OCI-LY1 (cell line): Measurements from ENCODE around the gene EVC.

Source experiments
- H2AFZ ChIP-seq: fragments of 200-600 bp; sonication (generic), shearing (Covaris generic); 2 replicates; pipeline ENCODE4 v1.6.0; 2014; ENCODE audit warnings: antibody characterized with exemption, mild to moderate bottlenecking, low read length
- H3F3A ChIP-seq: fragments of 200-600 bp; sonication (generic), shearing (Covaris generic); 2 replicates; pipeline ENCODE4 v1.6.0; 2014; ENCODE audit warnings: mild to moderate bottlenecking, antibody characterized with exemption, low read length, moderate library complexity; ENCODE audit not compliant: insufficient read depth
- H3K27ac ChIP-seq: fragments of 200-600 bp; sonication (generic); 2 replicates; pipeline ENCODE4 v1.5.1; 2014; ENCODE audit warnings: low read length, mixed run types, mild to moderate bottlenecking, low read depth; ENCODE audit not compliant: poor library complexity, severe bottlenecking
- H3K27me3 ChIP-seq: fragments of 200-600 bp; sonication (generic); 2 replicates; pipeline ENCODE4 v1.6.0; 2014; ENCODE audit warnings: antibody characterized with exemption, mild to moderate bottlenecking, low read length, moderate library complexity; ENCODE audit not compliant: insufficient read depth
- H3K36me3 ChIP-seq: fragments of 200-600 bp; sonication (generic); 2 replicates; pipeline ENCODE4 v1.6.1; 2014; ENCODE audit warnings: mild to moderate bottlenecking, antibody characterized with exemption, low read length, moderate library complexity, mixed read lengths; ENCODE audit not compliant: insufficient read depth
- H3K4me1 ChIP-seq: fragments of 200-600 bp; sonication (generic); 2 replicates; pipeline ENCODE4 v1.5.1; 2014; ENCODE audit warnings: mild to moderate bottlenecking, low read length, moderate library complexity; ENCODE audit not compliant: insufficient read depth, severe bottlenecking
- H3K4me2 ChIP-seq: fragments of 200-600 bp; sonication (generic), shearing (Covaris generic); 2 replicates; pipeline ENCODE4 v1.6.1; 2014; ENCODE audit warnings: low read length
- H3K4me3 ChIP-seq: fragments of 200-600 bp; sonication (generic); 2 replicates; pipeline ENCODE4 v1.5.1; 2014; ENCODE audit warnings: low read length, low read depth, mild to moderate bottlenecking, mixed read lengths; ENCODE audit not compliant: poor library complexity, severe bottlenecking
- H3K79me2 ChIP-seq: fragments of 200-600 bp; shearing (Covaris generic); 2 replicates; pipeline ENCODE4 v1.6.1; 2016; ENCODE audit warnings: mixed run types, low read length, mixed read lengths; ENCODE audit not compliant: insufficient read depth
- H3K9ac ChIP-seq: fragments of 200-600 bp; sonication (generic), shearing (Covaris generic); 2 replicates; pipeline ENCODE4 v1.6.1; 2014; ENCODE audit warnings: mild to moderate bottlenecking, low read length, mixed read lengths
- H3K9me2 ChIP-seq: fragments of 200-600 bp; sonication (generic), shearing (Covaris generic); 2 replicates; pipeline ENCODE4 v1.6.1; 2014; ENCODE audit warnings: low read depth, mild to moderate bottlenecking, low read length, mixed read lengths
- H3K9me3 ChIP-seq: fragments of 200-600 bp; shearing (Covaris generic); 2 replicates; pipeline ENCODE4 v1.6.1; 2014; ENCODE audit warnings: low read length, mixed read lengths
- H4K20me1 ChIP-seq: fragments of 200-600 bp; sonication (generic), shearing (Covaris generic); 2 replicates; pipeline ENCODE4 v1.6.0; 2016; ENCODE audit warnings: mild to moderate bottlenecking, low read length; ENCODE audit not compliant: insufficient read depth
- EZH2 ChIP-seq: fragments of 200-600 bp; sonication (generic), shearing (Covaris generic); IDR thresholded peaks from 2 replicates; pipeline ENCODE4 v1.8.0; 2017; ENCODE audit warnings: borderline replicate concordance, mixed run types, mild to moderate bottlenecking, antibody characterized with exemption, low read length, moderate library complexity, mixed read lengths
- TF ChIP-seq, protein P1 (sequence below): fragments of 200-600 bp; sonication (generic), shearing (Covaris generic); IDR thresholded peaks from 2 replicates; pipeline ENCODE4 v1.5.1; 2017; ENCODE audit warnings: mild to moderate bottlenecking, antibody characterized with exemption, low read length, moderate library complexity, mixed read lengths

EVC gene

DNA sequence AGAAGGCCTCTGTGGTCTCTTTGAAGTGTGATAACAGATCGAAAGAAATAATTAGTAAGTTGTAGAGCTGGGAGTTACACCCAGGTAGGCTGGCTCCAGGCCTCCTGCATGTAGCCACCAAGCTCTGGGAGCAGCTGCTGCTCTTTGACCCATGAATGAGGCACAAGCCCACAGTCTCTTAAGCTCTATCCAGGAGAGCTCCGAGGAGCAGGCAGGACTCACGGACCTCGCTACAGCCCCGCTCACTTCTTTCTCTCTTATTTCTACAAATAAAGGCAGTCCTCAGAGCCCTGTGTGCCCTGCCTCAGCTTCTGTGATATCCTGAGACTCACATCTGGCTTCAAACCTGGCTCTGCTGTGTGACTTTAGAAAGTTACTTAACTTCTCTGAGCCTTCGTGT lies 86.9 kb downstream of the EVC start:
- Histone ChIP-seq H3K9me2 (no peaks in the 10 kb centered on the region), H3K4me3 (no peak overlapping the region), H3K9me3 (no peaks in the 10 kb centered on the region), H3K9ac (no peak overlapping the region), H3K79me2 (no peaks in the 10 kb centered on the region), H2AFZ (no peak overlapping the region), H3K27ac (no peak overlapping the region), H3K27me3 (no peaks in the 10 kb centered on the region), H3K4me1 (no peaks in the 10 kb centered on the region), H3F3A (no peaks in the 10 kb centered on the region), H3K4me2 (no peak overlapping the region), H4K20me1 (no peaks in the 10 kb centered on the region), H3K36me3 (no peaks in the 10 kb centered on the region; the same call in 1 of the 2 replicates)
- TF ChIP-seq, protein P1, sequence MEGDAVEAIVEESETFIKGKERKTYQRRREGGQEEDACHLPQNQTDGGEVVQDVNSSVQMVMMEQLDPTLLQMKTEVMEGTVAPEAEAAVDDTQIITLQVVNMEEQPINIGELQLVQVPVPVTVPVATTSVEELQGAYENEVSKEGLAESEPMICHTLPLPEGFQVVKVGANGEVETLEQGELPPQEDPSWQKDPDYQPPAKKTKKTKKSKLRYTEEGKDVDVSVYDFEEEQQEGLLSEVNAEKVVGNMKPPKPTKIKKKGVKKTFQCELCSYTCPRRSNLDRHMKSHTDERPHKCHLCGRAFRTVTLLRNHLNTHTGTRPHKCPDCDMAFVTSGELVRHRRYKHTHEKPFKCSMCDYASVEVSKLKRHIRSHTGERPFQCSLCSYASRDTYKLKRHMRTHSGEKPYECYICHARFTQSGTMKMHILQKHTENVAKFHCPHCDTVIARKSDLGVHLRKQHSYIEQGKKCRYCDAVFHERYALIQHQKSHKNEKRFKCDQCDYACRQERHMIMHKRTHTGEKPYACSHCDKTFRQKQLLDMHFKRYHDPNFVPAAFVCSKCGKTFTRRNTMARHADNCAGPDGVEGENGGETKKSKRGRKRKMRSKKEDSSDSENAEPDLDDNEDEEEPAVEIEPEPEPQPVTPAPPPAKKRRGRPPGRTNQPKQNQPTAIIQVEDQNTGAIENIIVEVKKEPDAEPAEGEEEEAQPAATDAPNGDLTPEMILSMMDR = no peak
- no peak for TF ChIP-seq EZH2

- no peak overlapping the region for H3K4me2 ChIP-seq
- no peaks in the 10 kb centered on the region; the same call in 1 of the 2 replicates for H3K36me3 ChIP-seq
Measured at GRCh38 chr4:5798462-5798861, 87.5 kb downstream of the EVC start.

GRCh38 chr4:5798946-5799345 lies 87.9 kb downstream of the EVC start:
- no peak for TF ChIP-seq EZH2
- TF ChIP-seq, protein P1 = no peak
- H3K4me1 ChIP-seq = no peaks in the 10 kb centered on the region
- H3K4me2 ChIP-seq = no peak overlapping the region
- H3K9ac ChIP-seq = no peak overlapping the region
- no peak overlapping the region for H3K27ac ChIP-seq
- H3K9me2 ChIP-seq = no peaks in the 10 kb centered on the region
- H3K4me3 ChIP-seq = no peak overlapping the region
- H3F3A ChIP-seq = no peaks in the 10 kb centered on the region
- H3K79me2 ChIP-seq = no peaks in the 10 kb centered on the region
- no peaks in the 10 kb centered on the region for H3K27me3 ChIP-seq
- no peak overlapping the region for H2AFZ ChIP-seq
- H3K9me3 ChIP-seq = no peaks in the 10 kb centered on the region
- no peaks in the 10 kb centered on the region for H4K20me1 ChIP-seq
- H3K36me3 ChIP-seq = no peaks in the 10 kb centered on the region; the same call in 1 of the 2 replicates

More at GRCh38 chr4:5798462-5798861, 87.5 kb downstream of the EVC start:
- no peak overlapping the region for H2AFZ ChIP-seq
- no peaks in the 10 kb centered on the region for H3K4me1 ChIP-seq
- no peak overlapping the region for H3K9ac ChIP-seq
- H3F3A ChIP-seq = no peaks in the 10 kb centered on the region
- H3K9me3 ChIP-seq = no peaks in the 10 kb centered on the region
- H3K27me3 ChIP-seq = no peaks in the 10 kb centered on the region
- no peak overlapping the region for H3K4me3 ChIP-seq
- no peaks in the 10 kb centered on the region for H3K79me2 ChIP-seq
- no peaks in the 10 kb centered on the region for H3K9me2 ChIP-seq
- no peak overlapping the region for H3K27ac ChIP-seq
- no peaks in the 10 kb centered on the region for H4K20me1 ChIP-seq
- no peak for TF ChIP-seq EZH2

DNA sequence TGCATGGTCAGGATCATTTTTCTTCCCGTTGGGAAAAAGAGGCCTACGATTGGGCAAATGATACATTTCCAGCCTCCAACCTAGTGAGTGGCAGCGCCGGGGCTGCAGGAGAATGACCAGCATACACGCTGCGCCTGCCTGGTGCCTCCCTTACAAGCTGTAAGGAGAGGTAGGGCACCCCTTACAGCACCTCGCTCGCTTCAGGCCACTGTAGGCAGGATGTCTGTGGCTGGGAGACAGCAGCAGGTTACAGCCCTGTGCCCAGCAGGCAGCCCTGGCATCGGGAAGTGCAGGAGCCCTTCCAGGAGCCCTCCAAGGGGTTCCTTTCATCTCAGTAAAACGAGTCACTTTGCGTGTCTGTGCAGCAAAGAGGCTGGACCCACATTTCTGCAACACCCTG lies 88.4 kb downstream of the EVC start:
- H3K9me2 ChIP-seq = no peaks in the 10 kb centered on the region
- H3K27ac ChIP-seq = no peak overlapping the region
- no peak overlapping the region for H3K4me3 ChIP-seq
- H3K4me2 ChIP-seq = no peak overlapping the region
- H3K36me3 ChIP-seq = no peaks in the 10 kb centered on the region; the same call in 1 of the 2 replicates
- no peak overlapping the region for H3K9ac ChIP-seq
- H3K79me2 ChIP-seq = no peaks in the 10 kb centered on the region
- no peaks in the 10 kb centered on the region for H3K27me3 ChIP-seq
- no peak overlapping the region for H2AFZ ChIP-seq
- H4K20me1 ChIP-seq = no peaks in the 10 kb centered on the region
- TF ChIP-seq, protein P1 = no peak
- TF ChIP-seq EZH2 = no peak
- no peaks in the 10 kb centered on the region for H3K4me1 ChIP-seq
- H3F3A ChIP-seq = no peaks in the 10 kb centered on the region
- no peaks in the 10 kb centered on the region for H3K9me3 ChIP-seq
